GM19099 (cell line): Measurements from ENCODE around the gene POLR1H.

Source experiments
- POLR2A ChIP-seq: IDR thresholded peaks from 3 replicates; pipeline ENCODE4 v1.6.1; 2011; ENCODE audit warnings: low read depth; ENCODE audit not compliant: insufficient read length; ENCODE audit errors: extremely low read depth

Gene POLR1H

DNA sequence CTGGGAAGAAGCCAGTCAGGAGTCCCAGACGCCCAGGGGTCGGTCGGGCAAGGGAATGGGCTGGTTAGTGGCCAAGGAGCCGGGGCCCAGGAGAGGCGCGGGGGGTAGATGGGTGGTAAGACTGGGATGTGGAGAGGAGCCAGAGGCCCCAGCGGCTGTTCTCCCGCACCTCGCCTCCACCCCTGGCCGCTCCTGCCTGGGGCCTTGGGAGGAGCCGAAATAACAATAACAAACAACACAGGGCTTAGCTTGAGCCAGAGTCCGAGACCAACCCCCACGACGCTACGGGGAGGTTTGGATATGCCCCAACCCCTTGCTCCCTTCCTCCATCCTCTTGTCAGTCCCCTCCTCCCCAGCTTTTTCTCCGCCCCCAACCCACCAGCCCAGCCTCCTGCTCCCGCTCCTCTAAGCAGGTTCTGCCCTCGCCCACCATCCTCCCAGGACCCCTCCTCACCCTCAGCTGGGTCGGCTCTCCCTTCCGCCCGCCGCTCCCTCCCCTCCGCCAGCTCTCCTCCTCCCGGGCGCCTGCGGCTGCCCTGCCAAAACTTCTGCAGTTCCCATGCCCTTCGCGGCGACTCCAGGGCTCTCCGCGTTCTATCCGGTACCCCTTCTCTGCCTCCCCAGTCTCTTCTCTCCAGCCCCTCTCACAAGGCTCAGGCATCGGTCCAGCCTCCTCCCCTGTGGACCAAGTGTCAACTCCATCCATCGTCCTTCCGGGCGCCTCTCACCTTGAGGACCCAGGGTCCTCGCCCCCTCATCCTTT is 13.4 kb downstream of the POLR1H start:
- TF ChIP-seq POLR2A = no peak

DNA sequence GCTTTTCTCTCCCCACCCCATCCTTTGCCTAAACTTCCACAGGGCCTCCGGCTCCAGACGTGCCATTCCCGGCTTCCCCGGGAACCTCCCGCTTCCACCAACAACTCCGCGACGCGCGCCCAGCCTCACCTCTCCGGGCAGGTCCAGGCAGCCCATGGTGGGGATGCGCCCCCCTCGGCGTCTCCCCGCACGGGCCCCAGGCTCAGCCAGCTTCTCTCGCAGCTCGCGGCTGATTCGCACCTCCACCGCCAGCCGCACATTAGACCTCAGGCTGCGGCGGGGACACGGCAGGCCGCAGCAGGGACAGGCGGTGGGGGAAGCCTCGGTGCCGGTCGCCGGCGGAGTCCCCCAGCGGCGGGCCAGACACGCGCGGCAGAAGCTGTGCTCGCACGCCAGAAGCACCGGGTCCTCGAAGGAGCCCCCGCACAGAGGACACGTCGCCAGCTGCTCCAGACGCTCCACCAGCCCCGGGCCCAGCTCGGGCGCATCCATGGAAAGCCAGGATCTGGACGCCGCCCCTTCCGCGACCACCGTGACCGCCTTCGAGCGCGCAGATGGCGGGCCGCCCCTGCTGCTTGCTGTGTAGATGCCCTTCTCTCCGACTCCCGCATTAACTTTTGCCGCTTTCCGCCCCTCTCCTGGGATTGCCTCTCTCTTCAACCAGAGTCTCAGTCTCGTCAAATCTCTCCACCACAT is 14.2 kb downstream of the POLR1H start, which contains the start of gene RNF39:
Gene RNF39 (minus strand): TSS at position 676 of the 696 bp plus-strand sequence. CDS start 184 bp downstream, at position 492.
- no peak for TF ChIP-seq POLR2A

DNA sequence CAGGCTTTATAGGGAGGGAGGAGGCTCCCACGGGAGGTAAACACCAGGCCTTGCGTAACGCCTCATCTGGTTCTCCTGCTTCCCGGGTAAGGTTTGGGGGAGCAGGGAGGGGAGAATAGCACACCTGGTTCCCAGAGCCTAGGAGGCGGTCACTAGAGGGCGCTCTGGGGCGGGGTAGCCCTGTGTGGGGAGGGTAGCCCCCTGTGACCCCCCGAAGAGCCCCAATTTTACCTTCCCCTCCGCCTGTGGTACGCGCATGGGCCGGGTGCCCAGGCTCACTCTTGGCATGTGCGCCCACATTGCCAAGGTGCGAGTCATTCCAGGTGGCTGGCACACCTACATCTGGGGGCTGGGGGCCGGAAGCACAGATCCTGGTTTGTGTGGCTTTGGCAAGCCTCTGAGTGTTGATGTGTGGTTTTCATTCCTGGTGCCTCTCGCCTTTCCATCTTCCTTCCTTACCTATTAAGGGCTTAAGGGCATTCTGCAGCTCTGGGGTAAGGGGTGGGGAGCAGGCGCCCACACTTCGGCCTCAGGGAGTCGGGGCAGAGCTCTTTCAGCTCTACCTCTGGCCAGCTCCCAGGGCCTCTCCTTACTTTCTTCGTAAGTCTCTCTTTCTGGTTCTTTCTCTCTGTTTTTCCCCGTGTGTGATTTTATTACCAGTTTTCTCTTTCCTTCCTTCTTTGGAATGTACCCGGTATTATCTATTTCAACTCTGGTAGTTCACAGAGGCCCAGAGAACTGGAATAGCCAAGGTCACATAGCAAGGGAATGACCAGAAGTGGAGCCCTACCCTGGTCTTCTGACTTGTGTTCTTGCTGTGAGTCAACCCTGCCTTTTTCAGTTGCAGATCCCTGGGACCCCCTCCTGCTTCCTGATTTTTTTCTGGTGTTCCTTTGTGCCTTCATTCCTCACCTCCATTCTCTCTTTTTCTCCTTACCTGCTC is 15.0 kb downstream of the POLR1H start:
- TF ChIP-seq POLR2A = no peak

DNA sequence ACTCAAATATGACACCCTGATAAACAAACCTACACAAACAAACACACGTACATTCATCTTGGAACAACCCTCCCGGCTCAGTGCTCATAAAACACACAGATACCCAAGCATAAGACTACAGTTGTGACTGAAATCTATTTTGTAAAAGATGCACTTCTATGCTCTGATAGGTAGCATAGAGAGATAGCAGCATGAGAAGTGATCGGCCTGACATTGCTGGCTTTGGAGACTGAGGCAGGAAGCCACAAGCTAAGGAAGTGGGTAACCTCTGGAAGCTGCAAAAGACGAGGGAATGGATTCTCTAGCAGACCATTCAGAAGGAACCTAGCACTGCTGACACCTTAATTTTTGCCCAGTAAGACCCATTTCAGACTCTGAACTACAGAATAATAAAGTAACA is 16.2 kb downstream of the POLR1H start:
- TF ChIP-seq POLR2A = no peak

DNA sequence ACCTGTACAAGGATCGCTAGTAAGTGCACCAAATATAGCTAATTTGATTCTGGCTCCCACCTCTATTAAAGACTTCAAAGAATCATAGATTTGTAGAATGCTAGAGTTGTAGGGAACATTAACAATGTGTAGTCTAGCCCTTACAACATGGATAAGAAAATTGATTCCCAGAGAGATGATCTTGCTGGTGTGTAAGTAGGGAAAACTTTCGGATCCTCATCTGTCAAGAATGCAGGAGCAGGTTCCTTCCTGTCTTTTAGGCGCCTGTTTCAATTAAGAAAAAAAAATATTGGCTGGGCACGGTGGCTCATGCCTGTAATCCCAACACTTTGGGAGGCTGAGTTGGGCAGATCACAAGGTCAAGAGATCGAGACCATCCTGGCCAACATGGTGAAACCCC is 26.8 kb downstream of the POLR1H start:
- no peak for TF ChIP-seq POLR2A

DNA sequence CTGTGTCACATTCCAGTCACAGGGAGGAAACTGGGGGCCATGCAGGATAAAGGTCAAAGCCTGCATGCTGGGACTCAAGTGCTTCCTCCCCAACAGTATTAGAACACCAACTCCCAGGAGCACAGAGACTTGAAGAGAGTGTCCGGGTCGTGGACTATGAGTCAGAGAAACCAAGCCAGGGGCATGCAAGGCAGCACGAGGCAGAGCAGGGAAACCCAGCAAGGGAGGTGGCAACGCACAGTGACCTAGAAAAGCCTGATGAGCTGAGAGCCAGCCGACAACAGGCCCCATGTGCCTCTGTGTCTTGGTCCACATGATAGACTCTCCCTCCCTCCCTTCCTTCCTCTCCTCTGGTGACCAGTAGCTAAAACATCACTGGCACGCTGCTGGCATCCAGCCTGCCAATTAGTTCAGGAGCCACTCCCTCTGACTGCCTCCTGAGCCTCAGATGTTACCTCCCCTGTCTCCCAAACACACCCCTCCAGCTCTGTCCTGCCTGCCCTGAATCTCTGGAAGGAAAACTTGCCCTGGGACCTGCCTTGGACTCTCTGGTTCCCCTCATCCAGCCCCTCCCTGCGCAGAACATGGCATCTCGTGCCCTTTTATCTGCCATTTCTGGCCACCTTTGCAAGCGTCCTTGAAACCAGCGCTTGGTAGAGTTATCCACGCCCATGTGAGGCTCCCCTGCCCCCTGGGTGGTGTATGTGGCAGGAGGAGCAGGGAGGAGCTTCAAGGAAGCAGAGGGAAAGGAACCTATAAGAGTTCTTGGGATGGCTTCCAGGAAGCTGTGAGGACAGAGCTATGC is 30.7 kb downstream of the POLR1H start:
- TF ChIP-seq POLR2A = no peak

DNA sequence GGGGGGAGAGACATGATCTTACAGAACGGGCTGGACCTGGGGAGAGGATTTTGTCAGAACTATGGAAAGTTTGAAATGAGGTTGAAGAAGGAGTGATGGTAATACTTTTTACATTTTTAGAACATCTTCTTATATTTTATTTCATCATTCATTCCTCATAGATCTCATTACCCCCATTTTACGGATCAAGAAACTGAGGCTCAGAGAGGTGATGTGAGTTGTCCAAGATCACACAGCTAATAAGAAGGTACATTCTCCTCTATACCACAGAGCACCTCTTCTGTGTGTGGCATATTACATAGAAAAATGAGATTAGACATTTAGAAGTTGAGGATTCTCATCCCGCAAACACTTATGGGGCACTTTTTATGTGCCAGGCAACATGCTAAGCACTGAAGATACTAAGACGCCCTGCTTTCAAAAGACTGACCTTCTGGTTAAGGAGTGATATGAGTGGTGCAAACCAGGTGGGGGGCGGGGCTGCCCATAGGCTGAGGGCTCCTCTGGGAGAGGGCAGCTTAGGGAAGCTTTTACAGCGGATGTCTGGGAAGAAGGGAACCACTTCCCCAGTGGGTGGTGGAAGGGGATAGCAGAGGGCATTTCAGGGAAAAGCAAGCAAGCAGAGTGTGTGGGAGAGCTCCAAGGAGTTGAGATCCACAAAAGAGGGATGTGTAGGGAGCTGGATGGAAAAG is 31.9 kb downstream of the POLR1H start:
- no peak for TF ChIP-seq POLR2A

DNA sequence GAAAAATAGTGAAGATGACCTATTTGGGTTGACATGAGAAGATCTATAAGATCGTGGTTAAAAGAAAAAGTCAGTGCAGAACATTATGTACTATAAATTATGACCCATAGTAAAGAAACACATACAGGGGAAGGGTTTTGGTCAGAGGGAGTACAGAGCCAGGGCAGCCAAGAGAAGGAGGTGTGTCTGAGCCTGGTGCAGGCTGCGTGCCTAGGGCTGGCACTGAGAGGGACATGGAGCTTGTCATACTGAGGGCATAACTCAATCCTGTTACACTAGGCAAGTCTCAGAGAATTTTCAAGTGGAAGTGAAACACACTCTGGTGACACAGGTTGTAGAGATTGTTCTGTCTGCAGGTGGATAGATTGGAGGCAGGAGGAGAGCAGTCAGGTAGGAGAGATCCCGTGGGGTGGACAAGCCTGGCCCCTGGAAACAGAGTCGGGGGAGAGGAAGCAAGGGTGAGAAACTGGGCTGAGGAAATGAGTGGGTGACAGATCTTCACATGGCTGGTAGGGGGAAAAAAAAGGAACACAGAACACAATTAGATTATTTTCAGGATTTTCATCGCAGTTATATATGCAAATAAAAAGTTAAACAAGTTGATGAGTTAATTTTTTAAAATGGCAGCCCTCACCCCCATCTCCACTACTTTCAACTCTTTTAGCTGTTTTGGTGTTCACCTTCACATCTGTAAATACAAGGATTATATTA is 33.0 kb downstream of the POLR1H start:
- no peak for TF ChIP-seq POLR2A

DNA sequence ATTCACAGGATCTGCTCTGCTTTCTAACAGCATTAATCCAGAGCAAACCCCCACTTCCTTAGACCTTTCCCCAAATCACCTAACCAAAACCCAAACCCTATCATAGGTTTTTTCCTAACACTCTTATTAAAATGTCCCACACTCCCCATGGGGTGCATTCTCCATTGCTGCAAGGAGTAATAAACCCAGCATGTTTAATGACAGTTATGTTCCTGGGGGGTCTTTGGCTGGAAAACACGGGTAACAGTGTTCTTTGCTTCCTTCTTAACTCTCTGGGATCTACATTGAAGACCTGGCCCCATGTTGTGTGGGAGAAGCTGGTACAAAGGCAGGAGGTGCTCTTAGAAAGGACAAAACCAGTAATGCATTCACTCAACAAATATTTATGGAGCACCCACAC is 35.8 kb downstream of the POLR1H start:
- no peak for TF ChIP-seq POLR2A

DNA sequence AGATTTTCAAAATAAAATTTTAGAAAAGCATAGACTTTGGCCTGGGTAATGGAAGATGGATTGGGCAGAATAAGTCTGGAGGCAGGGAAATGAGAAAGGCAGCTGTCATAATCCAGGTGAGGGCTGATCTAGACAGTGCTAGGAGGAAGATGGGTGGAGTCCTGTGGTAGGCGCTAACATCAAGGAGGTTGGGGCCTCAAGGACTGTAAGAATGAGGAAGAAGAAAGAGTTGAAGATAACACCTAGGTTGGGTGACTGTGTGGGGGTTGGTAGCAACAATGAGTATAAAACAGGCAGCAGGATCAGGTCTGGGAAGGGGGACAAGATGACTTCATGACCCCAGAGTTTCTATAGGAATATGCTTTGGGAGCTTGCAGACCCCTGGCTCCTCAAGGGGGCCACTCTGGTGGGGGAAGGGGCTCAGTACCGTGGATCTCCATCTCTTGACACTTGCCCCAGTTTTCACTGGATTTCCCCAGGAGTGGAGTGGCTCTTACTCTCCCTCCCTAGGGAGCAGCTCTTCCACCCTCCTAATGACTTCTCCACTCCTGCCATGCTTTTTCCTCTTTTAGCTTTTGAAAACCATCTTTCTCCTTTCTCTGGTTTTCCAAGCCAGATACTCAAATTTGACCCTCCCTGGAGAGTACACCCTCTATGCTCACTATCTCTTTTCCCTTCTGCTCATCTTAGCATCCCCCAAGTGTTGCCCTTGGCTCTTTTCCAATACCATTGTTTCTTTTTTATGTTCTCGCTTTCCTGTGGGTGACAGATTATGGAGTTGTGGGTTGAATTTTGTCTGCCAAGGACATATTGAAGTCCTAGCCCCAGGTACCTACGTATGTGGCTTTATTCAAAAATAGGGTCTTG is 37.1 kb downstream of the POLR1H start:
- TF ChIP-seq POLR2A = no peak

DNA sequence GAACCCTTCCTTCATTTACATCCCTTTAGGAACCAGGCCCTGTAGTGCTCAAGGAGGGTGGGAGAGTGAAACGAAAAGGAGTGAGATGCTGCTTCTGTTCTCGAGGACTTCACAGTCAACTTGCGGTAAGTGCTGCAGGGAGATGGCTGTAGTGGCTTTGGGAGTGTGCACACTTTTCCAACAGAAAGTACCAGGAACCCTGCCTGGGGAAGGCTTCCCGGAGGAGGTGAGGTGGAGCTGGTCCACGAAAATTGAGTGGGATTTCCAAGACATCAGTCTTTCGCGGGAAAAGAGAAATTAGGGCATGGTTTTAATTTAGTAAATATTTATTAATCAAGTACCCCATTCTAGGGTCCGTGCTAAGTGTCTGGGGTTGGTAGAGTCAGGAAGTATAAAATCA is 39.1 kb downstream of the POLR1H start:
- TF ChIP-seq POLR2A = no peak
